Lung (tissue), 12 donors: ENCODE data around the gene CLCN6. TPM values are rescaled to one million over a fixed set of nuclear protein-coding genes. Genes with fewer than 3 reads are reported as not detected.

Experiments used
- ATAC-seq: fragments of 200-7000 bp; cut with Tn5 transposase; one replicate; pipeline ENCODE4 v1.9.1; 2020; ENCODE audit warnings: moderate number of reproducible peaks; ENCODE audit not compliant: insufficient read depth, low FRiP score
- DNase-seq, 3 donors: peaks; one replicate each; pipeline ENCODE4 v3.0.0-alpha.2; 2013 to 2017
- H3K27ac ChIP-seq, 2 donors: one replicate each; pipeline ENCODE4 v1.5.1; 2013; ENCODE audit warnings: mild to moderate bottlenecking in 2 of 2, moderate library complexity in 2 of 2, control low read depth in 1 of 2, inconsistent platforms in 1 of 2, low read depth in 1 of 2, low read length in 1 of 2
- H3K27me3 ChIP-seq, 3 donors: one replicate each; pipeline ENCODE4 v1.5.1; 2013; ENCODE audit warnings: low read length in 2 of 3; ENCODE audit not compliant: control insufficient read depth in 3 of 3, insufficient read depth in 3 of 3
- H3K36me3 ChIP-seq, 4 donors: one replicate each; pipeline ENCODE4 v1.5.1; 2013; ENCODE audit warnings: low read length in 4 of 4, mild to moderate bottlenecking in 1 of 4, moderate library complexity in 1 of 4; ENCODE audit not compliant: control insufficient read depth in 4 of 4, insufficient read depth in 4 of 4
- H3K4me1 ChIP-seq, 5 donors: one replicate each; pipeline ENCODE4 v1.5.1; 2013; ENCODE audit warnings: low read length in 5 of 5, mild to moderate bottlenecking in 2 of 5, moderate library complexity in 1 of 5; ENCODE audit not compliant: control insufficient read depth in 5 of 5, insufficient read depth in 5 of 5
- H3K4me3 ChIP-seq: one replicate; pipeline ENCODE4 v1.5.1; 2013; ENCODE audit warnings: mild to moderate bottlenecking, control low read depth, moderate library complexity
- H3K9ac ChIP-seq, 2 donors: one replicate each; pipeline ENCODE4 v1.5.1; 2013; ENCODE audit warnings: low read length in 2 of 2, control low read depth in 1 of 2; ENCODE audit not compliant: insufficient read depth in 1 of 2
- H3K9me3 ChIP-seq, 4 donors: one replicate each; pipeline ENCODE4 v1.5.1; 2013; ENCODE audit warnings: low read length in 3 of 4, mild to moderate bottlenecking in 1 of 4, moderate library complexity in 1 of 4; ENCODE audit not compliant: control insufficient read depth in 4 of 4, insufficient read depth in 3 of 4
- WGBS, 2 donors: extraction: QIAGEN DNeasy Blood & Tissue Kit; methylation state at CpG; one replicate each; pipeline ENCODE4 v1.1.7; 2013; 5-methylcytosine and 5-hydroxymethylcytosine counted together
- polyA plus RNA-seq, 2 donors: library from polyadenylated mRNA; stranded (reverse); fragments of 200-250 nt; gene quantifications; one replicate each; pipeline ENCODE4 v1.2.1, GENCODE V29; 2013
- total RNA-seq, 2 donors: library from RNA; depleted of rRNA in 1 of 2; stranded (reverse); fragments of >200 nt in 1 of 2; gene quantifications; one replicate each; pipeline ENCODE4 v1.2.1, GENCODE V29; 2014 to 2021
- TF ChIP-seq, protein P1 (sequence below): IDR thresholded peaks from 2 replicates; pipeline ENCODE4 v1.5.1; 2012; ENCODE audit warnings: mild to moderate bottlenecking; ENCODE audit errors: control extremely low read depth, extremely low read depth
- donor health status: control.
- donor health status: control.
- donor health status: Bipolar disorder and iron deficiency.
- donor health status: healthy.
- donor health status: DM: yes; HTN: yes; CAD: no.

CLCN6 gene
- total and polyA plus RNA-seq, 4 donors, result 16.7 to 35.7 (median 18.1) TPM

DNA sequence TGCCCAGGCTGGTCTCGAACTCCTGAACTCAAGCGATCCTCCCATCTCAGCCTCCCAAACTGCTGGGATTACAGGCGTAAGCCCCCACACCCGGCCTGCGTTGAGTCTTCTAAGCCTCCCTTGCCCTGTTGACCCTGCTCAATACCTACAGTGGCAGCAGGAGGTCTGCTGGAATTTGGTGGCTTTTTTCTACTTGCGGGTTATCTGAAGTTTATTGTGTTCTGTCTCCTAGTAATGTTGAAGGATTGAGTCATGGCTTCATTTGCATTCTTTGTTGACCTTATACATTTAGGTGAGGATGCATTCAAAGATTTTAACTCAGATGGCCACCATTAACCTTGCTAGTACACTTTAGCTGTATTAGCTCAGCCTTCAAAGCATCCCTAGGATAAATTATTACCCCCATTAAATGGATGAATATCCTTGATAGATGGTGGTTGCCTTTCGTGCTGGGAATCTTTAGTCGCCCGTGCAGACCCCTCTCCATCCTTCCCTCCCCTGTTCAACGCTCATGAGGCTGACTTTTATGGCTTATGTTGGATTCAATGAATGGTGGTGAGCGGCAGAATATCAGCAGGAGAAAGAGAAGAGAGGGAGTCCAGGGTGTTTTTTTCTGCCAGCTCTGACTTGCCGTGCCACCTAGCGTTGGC, 62.5 kb downstream of the CLCN6 start:
- ATAC-seq, result no peak

GRCh38 chr1:11869104-11869503, 63.1 kb downstream of the CLCN6 start:
- peaks cover 0 to 2% (median 0%) of the 10 kb centered on the region in 3 donors for H3K27me3 ChIP-seq
- TF ChIP-seq, protein P1, sequence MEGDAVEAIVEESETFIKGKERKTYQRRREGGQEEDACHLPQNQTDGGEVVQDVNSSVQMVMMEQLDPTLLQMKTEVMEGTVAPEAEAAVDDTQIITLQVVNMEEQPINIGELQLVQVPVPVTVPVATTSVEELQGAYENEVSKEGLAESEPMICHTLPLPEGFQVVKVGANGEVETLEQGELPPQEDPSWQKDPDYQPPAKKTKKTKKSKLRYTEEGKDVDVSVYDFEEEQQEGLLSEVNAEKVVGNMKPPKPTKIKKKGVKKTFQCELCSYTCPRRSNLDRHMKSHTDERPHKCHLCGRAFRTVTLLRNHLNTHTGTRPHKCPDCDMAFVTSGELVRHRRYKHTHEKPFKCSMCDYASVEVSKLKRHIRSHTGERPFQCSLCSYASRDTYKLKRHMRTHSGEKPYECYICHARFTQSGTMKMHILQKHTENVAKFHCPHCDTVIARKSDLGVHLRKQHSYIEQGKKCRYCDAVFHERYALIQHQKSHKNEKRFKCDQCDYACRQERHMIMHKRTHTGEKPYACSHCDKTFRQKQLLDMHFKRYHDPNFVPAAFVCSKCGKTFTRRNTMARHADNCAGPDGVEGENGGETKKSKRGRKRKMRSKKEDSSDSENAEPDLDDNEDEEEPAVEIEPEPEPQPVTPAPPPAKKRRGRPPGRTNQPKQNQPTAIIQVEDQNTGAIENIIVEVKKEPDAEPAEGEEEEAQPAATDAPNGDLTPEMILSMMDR, result no peak
- DNase-seq, result no peak
- no peaks in the 10 kb centered on the region for H3K9me3 ChIP-seq
- H3K36me3 ChIP-seq, result no peaks in the 10 kb centered on the region
- ATAC-seq, result no peak
- no peak overlapping the region for H3K27ac ChIP-seq
- no peak overlapping the region for H3K9ac ChIP-seq
- H3K4me3 ChIP-seq, result no peak overlapping the region
- peaks cover 0 to 5% (median 0%) of the 10 kb centered on the region in 5 donors for H3K4me1 ChIP-seq
- WGBS, 2 donors, result 88 to 89% methylated on average over 3 of the region's 3 CpGs

More for the DNA sequence above, 62.5 kb downstream of the CLCN6 start:
- WGBS, 2 donors, result 68 to 75% methylated on average over 13 of the region's 13 CpGs
- Histone ChIP-seq H3K36me3 (no peaks in the 10 kb centered on the region), H3K27me3 (peaks cover 0 to 2% (median 0%) of the 10 kb centered on the region in 3 donors), H3K4me1 (peaks cover 0 to 2% (median 0%) of the 10 kb centered on the region in 5 donors), H3K9ac (no peak overlapping the region), H3K9me3 (no peaks in the 10 kb centered on the region), H3K27ac (no peak overlapping the region), H3K4me3 (no peak overlapping the region)
- TF ChIP-seq, protein P1, result no peak
- no peak for DNase-seq

DNA sequence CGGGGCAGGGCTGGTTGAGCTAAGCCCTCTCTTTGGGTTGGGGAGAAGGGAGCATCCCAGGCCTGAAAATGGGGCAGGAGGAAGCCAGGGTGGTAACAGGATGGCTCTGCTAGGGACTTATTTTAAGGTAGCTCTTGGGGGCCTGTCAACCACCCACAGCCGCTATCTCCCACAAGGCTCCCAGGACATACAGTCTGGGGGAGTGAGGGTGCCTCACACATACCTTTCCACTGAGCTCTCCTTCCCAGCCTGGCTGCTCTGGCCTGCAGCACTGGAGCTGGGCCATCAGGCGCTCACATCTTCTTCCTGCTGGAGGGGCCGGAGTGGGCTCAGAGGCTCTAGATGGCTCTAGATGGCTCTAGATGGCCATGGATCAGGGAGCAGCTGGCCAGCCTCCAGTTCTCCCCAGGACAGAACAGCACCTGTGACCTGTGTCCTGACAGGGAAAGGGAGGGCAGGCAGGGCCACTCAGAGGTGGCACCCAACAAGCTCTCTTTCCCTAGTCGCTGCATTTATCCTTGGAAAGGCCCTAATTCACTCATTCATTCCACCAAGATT, 63.7 kb downstream of the CLCN6 start:
- H3K9ac ChIP-seq, result no peak overlapping the region
- no peak overlapping the region for H3K4me3 ChIP-seq
- WGBS, 2 donors, result 80 to 86% methylated on average over 5 of the region's 5 CpGs
- H3K27ac ChIP-seq, result no peak overlapping the region
- TF ChIP-seq, protein P1, result no peak
- peaks cover 0 to under 1% (median 0%) of the 10 kb centered on the region in 3 donors for H3K27me3 ChIP-seq
- H3K36me3 ChIP-seq, result no peaks in the 10 kb centered on the region
- H3K9me3 ChIP-seq, result no peaks in the 10 kb centered on the region
- H3K4me1 ChIP-seq, result peaks cover 0 to 5% (median 0%) of the 10 kb centered on the region in 5 donors
- no peak for DNase-seq
- ATAC-seq, result no peak
